Neuronal stem cell (in vitro differentiated cells): ENCODE measurements around the gene CDK15.
"Not testable (repeated sequence)": the region's sequence is repeated elsewhere in the genome, so short reads cannot be mapped to it uniquely, and the experiment has no call there.

ENCODE experiments used
- DNase-seq: peaks from one replicate; pipeline ENCODE4 v3.0.0-alpha.2; 2013; ENCODE audit warnings: low spot score
- H2AFZ ChIP-seq: one replicate; pipeline ENCODE4 v1.6.1; 2013; ENCODE audit warnings: mild to moderate bottlenecking, low read length, inconsistent platforms
- H2AK5ac ChIP-seq: 2 replicates; pipeline ENCODE4 v1.6.1; 2013; ENCODE audit warnings: low read depth, mild to moderate bottlenecking, inconsistent platforms, low read length, moderate library complexity, mixed read lengths
- H2BK120ac ChIP-seq: 2 replicates; pipeline ENCODE4 v1.6.1; 2013; ENCODE audit warnings: low read depth, mild to moderate bottlenecking, inconsistent platforms, low read length, moderate library complexity, mixed read lengths
- H2BK12ac ChIP-seq: one replicate; pipeline ENCODE4 v1.6.1; 2013; ENCODE audit warnings: low read length, inconsistent platforms
- H2BK15ac ChIP-seq: 2 replicates; pipeline ENCODE4 v1.6.1; 2013; ENCODE audit warnings: mild to moderate bottlenecking, low read length, inconsistent platforms, mixed read lengths
- H2BK5ac ChIP-seq: one replicate; pipeline ENCODE4 v1.6.1; 2013; ENCODE audit warnings: inconsistent platforms, mild to moderate bottlenecking, low read length, moderate library complexity
- H3K14ac ChIP-seq: one replicate; pipeline ENCODE4 v1.6.1; 2013; ENCODE audit warnings: low read length, inconsistent platforms
- H3K18ac ChIP-seq: 2 replicates; pipeline ENCODE4 v1.6.1; 2013; ENCODE audit warnings: low read length, inconsistent platforms
- H3K23ac ChIP-seq: 2 replicates; pipeline ENCODE4 v1.6.1; 2013; ENCODE audit warnings: low read depth, mild to moderate bottlenecking, mixed read lengths, low read length, inconsistent platforms; ENCODE audit not compliant: poor library complexity
- H3K27ac ChIP-seq: replicated peaks from 3 replicates; pipeline ENCODE4 v1.5.1; 2013; ENCODE audit warnings: low read length, inconsistent platforms
- H3K27me3 ChIP-seq, 3 experiments: 2 replicates each; pipeline ENCODE4 v1.6.1; 2013; ENCODE audit warnings: low read length in 3 of 3, mild to moderate bottlenecking in 2 of 3, inconsistent platforms in 1 of 3, low read depth in 1 of 3, mixed read lengths in 1 of 3, moderate library complexity in 1 of 3; ENCODE audit not compliant: control insufficient read depth in 3 of 3, insufficient read depth in 3 of 3
- H3K36me3 ChIP-seq, 2 donors: replicated peaks in 1 of 2; 2 replicates each; pipeline ENCODE4 v1.6.1; 2013; ENCODE audit warnings: low read length in 2 of 2; ENCODE audit not compliant: control insufficient read depth in 2 of 2, insufficient read depth in 2 of 2
- H3K4ac ChIP-seq: 2 replicates; pipeline ENCODE4 v1.6.1; 2013; ENCODE audit warnings: inconsistent platforms, mild to moderate bottlenecking, low read length, moderate library complexity
- H3K4me1 ChIP-seq, 2 donors: 1 replicate in 1 of 2; 2 replicates in 1 of 2; pipeline ENCODE4 v1.6.1; 2013; ENCODE audit warnings: low read length in 2 of 2, low read depth in 1 of 2; ENCODE audit not compliant: control insufficient read depth in 2 of 2, insufficient read depth in 1 of 2
- H3K4me2 ChIP-seq: one replicate; pipeline ENCODE4 v1.6.1; 2013; ENCODE audit warnings: mild to moderate bottlenecking, low read length, inconsistent platforms; ENCODE audit not compliant: insufficient read depth, poor library complexity, severe bottlenecking
- H3K4me3 ChIP-seq, 2 donors: 2 replicates each; pipeline ENCODE4 v1.5.1; 2013; ENCODE audit warnings: low read length in 2 of 2, mild to moderate bottlenecking in 2 of 2, inconsistent platforms in 1 of 2, moderate library complexity in 1 of 2
- H3K79me1 ChIP-seq: one replicate; pipeline ENCODE4 v1.6.1; 2013; ENCODE audit warnings: low read depth, mild to moderate bottlenecking, inconsistent platforms, low read length, moderate library complexity
- H3K9ac ChIP-seq: one replicate; pipeline ENCODE4 v1.6.1; 2013; ENCODE audit warnings: mild to moderate bottlenecking, low read depth, low read length, inconsistent platforms; ENCODE audit not compliant: poor library complexity
- H3K9me3 ChIP-seq, 2 donors: replicated peaks in 1 of 2; 2 replicates each; pipeline versions ENCODE3 to v1.6.1; 2013; ENCODE audit warnings: low read length in 2 of 2, mild to moderate bottlenecking in 2 of 2, inconsistent platforms in 1 of 2, low read depth in 1 of 2, mixed read lengths in 1 of 2, moderate library complexity in 1 of 2; ENCODE audit not compliant: control insufficient read depth in 2 of 2, insufficient read depth in 1 of 2
- H4K8ac ChIP-seq: one replicate; pipeline ENCODE4 v1.6.1; 2013; ENCODE audit warnings: low read depth, mild to moderate bottlenecking, inconsistent platforms, low read length, moderate library complexity
- H4K91ac ChIP-seq: one replicate; pipeline ENCODE4 v1.6.1; 2013; ENCODE audit warnings: low read length, low read depth, mild to moderate bottlenecking, inconsistent platforms; ENCODE audit not compliant: poor library complexity
- WGBS, 2 donors: extraction: QIAGEN DNeasy Blood & Tissue Kit; methylation state at CpG; one replicate each; pipeline ENCODE4 v1.1.7; 2013; ENCODE audit warnings: missing lambda C conversion rate in 2 of 2, mixed read lengths in 1 of 2; ENCODE audit not compliant: insufficient read length in 2 of 2, insufficient replicate concordance in 1 of 2; ENCODE audit errors: extremely low coverage in 2 of 2; 5-methylcytosine and 5-hydroxymethylcytosine counted together

The CDK15 gene

GRCh38 chr2:201761101-201761500, 45.2 kb upstream of the CDK15 start:
- Histone ChIP-seq H3K36me3 (peaks cover 20 to 96% of the 10 kb centered on the region in 2 donors), H4K8ac (no peak overlapping the region), H3K9me3 (no peaks in the 10 kb centered on the region), H3K27me3 (no peaks in the 10 kb centered on the region), H3K4ac (no peak overlapping the region), H3K4me3 (no peak overlapping the region), H3K14ac (no peak overlapping the region), H3K79me1 (no peaks in the 10 kb centered on the region), H2BK120ac (no peak overlapping the region), H3K9ac (no peak overlapping the region), H3K4me1 (no peaks in the 10 kb centered on the region), H2BK5ac (no peak overlapping the region), H3K23ac (no peak overlapping the region), H2AFZ (no peak overlapping the region), H3K27ac (no peak overlapping the region), H2BK15ac (no peak overlapping the region), H2BK12ac (no peak overlapping the region), H4K91ac (no peak overlapping the region), H3K18ac (no peak overlapping the region), H3K4me2 (no peak overlapping the region), H2AK5ac (no peak overlapping the region)
- no CpG with 5 or more reads among the region's 4 CpGs for WGBS, 2 donors
- no peak for DNase-seq

DNA sequence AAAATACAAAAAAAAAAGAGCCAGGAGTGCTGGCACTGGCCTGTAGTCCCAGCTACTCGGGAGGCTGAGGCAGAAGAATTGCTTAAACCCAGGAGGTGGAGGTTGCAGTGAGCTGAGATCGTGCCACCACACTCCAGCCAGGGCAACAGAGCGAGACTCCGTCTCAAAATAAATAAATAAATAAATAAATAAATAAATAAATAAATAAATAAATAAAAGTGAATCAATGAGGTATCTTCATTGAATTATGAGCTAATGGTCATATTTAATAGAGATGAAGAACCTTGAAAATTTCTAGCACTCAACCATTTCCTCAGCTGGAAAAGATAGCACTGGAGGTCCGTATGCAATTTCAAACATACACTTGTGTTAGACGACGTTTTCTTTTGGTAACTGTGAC, 41.9 kb upstream of the CDK15 start:
- H2AFZ ChIP-seq, H3K4ac ChIP-seq, H4K91ac ChIP-seq, H3K4me2 ChIP-seq, H2BK15ac ChIP-seq, H3K9me3 ChIP-seq, H2AK5ac ChIP-seq, H2BK5ac ChIP-seq, H2BK120ac ChIP-seq, DNase-seq, H3K27me3 ChIP-seq, H2BK12ac ChIP-seq, H4K8ac ChIP-seq, H3K4me3 ChIP-seq, H3K79me1 ChIP-seq, H3K14ac ChIP-seq, H3K4me1 ChIP-seq, H3K18ac ChIP-seq, H3K23ac ChIP-seq, H3K27ac ChIP-seq, H3K9ac ChIP-seq: not testable (repeated sequence)
- peaks cover 14 to 71% of the 10 kb centered on the region in 2 donors for H3K36me3 ChIP-seq
- no CpG with 5 or more reads among the region's 7 CpGs for WGBS, 2 donors

- H3K27ac ChIP-seq = no peak overlapping the region
These were observed 40.5 kb upstream of the CDK15 start for GRCh38 chr2:201765799-201766198.

DNA sequence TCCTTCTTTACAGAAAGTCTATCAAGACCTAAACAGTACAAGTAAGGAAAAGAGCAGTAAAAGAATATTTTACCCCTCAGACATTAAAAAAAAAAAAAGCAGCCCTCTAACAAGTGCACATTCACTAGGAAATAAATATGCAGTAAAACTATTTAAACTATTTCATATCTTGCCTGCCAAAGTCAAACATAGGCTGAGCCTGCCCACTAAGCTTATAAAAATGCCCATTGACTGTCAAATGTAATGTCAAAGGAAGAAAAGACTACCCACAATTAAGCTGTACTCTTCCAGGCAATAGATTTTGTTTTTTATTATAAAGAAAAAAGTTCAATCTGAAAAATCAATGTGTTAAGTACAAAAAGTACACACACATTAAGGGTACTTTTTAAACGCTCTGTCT, 37.4 kb upstream of the CDK15 start:
- H2BK12ac ChIP-seq = no peak overlapping the region
- H3K4me3 ChIP-seq = no peak overlapping the region
- no peak overlapping the region for H3K14ac ChIP-seq
- WGBS, 2 donors = no CpG with 5 or more reads among the region's 1 CpG
- H3K79me1 ChIP-seq = no peaks in the 10 kb centered on the region
- H2BK15ac ChIP-seq = no peak overlapping the region
- no peaks in the 10 kb centered on the region for H3K27me3 ChIP-seq
- H3K27ac ChIP-seq = no peak overlapping the region
- H3K36me3 ChIP-seq = peaks cover 1 to 29% of the 10 kb centered on the region in 2 donors
- H3K4ac ChIP-seq = no peak overlapping the region
- no peak overlapping the region for H3K18ac ChIP-seq
- H2AK5ac ChIP-seq = no peak overlapping the region
- no peaks in the 10 kb centered on the region for H3K9me3 ChIP-seq
- H3K9ac ChIP-seq = no peak overlapping the region
- DNase-seq = no peak
- H2BK120ac ChIP-seq = no peak overlapping the region
- no peak overlapping the region for H3K23ac ChIP-seq
- H4K91ac ChIP-seq = no peak overlapping the region
- no peak overlapping the region for H2AFZ ChIP-seq
- H4K8ac ChIP-seq = no peak overlapping the region
- H3K4me2 ChIP-seq = no peak overlapping the region
- H3K4me1 ChIP-seq = no peaks in the 10 kb centered on the region
- no peak overlapping the region for H2BK5ac ChIP-seq

More at GRCh38 chr2:201765799-201766198, 40.5 kb upstream of the CDK15 start:
- Histone ChIP-seq H2AK5ac (no peak overlapping the region), H2BK15ac (no peak overlapping the region), H3K4me2 (no peak overlapping the region), H3K23ac (no peak overlapping the region), H3K9me3 (no peaks in the 10 kb centered on the region), H3K4ac (no peak overlapping the region), H3K4me3 (no peak overlapping the region), H3K18ac (no peak overlapping the region), H3K4me1 (no peaks in the 10 kb centered on the region), H4K8ac (no peak overlapping the region), H3K36me3 (peaks cover 13 to 58% of the 10 kb centered on the region in 2 donors), H2BK5ac (no peak overlapping the region), H3K9ac (no peak overlapping the region), H2BK12ac (no peak overlapping the region), H3K79me1 (no peaks in the 10 kb centered on the region), H2AFZ (no peak overlapping the region), H2BK120ac (no peak overlapping the region), H4K91ac (no peak overlapping the region), H3K27me3 (no peaks in the 10 kb centered on the region), H3K14ac (no peak overlapping the region)
- no peak for DNase-seq
